Liver (tissue), 9 donors: ENCODE measurements around the gene PHETA1. TPM values are rescaled to one million over a fixed set of nuclear protein-coding genes. Genes with fewer than 3 reads are reported as not detected.

Source experiments
- DNase-seq: peaks from one replicate; pipeline ENCODE4 v3.0.0-alpha.2; 2017; ENCODE audit warnings: low spot score
- H3K27ac ChIP-seq, 2 donors: one replicate each; pipeline ENCODE4 v1.7.0; 2013; ENCODE audit warnings: inconsistent platforms in 2 of 2, low read length in 2 of 2, control low read depth in 1 of 2, low read depth in 1 of 2, mild to moderate bottlenecking in 1 of 2
- H3K27me3 ChIP-seq, 4 donors: one replicate each; pipeline versions ENCODE4 v1.6.1 to v1.7.0; 2013; ENCODE audit warnings: low read length in 3 of 4, inconsistent platforms in 1 of 4, mild to moderate bottlenecking in 1 of 4, moderate library complexity in 1 of 4; ENCODE audit not compliant: control insufficient read depth in 4 of 4, insufficient read depth in 4 of 4
- H3K36me3 ChIP-seq, 4 donors: one replicate each; pipeline versions ENCODE4 v1.6.1 to v1.7.0; 2013; ENCODE audit warnings: low read length in 3 of 4, mild to moderate bottlenecking in 3 of 4, low read depth in 1 of 4, moderate library complexity in 1 of 4; ENCODE audit not compliant: control insufficient read depth in 4 of 4, insufficient read depth in 3 of 4
- H3K4me1 ChIP-seq, 4 donors: one replicate each; pipeline versions ENCODE4 v1.6.1 to v1.7.0; 2013; ENCODE audit warnings: low read length in 3 of 4, mild to moderate bottlenecking in 3 of 4, moderate library complexity in 1 of 4; ENCODE audit not compliant: control insufficient read depth in 4 of 4, insufficient read depth in 4 of 4
- H3K4me3 ChIP-seq, 3 donors: one replicate each; pipeline versions ENCODE4 v1.6.1 to v1.7.0; 2013; ENCODE audit warnings: low read length in 3 of 3, control low read depth in 1 of 3, low read depth in 1 of 3, mild to moderate bottlenecking in 1 of 3
- H3K9ac ChIP-seq, 2 donors: one replicate each; pipeline ENCODE4 v1.7.0; 2013; ENCODE audit warnings: low read length in 2 of 2, mild to moderate bottlenecking in 2 of 2, moderate library complexity in 2 of 2, control low read depth in 1 of 2, low read depth in 1 of 2
- H3K9me3 ChIP-seq, 4 donors: one replicate each; pipeline versions ENCODE4 v1.6.1 to v1.7.0; 2013; ENCODE audit warnings: low read length in 3 of 4; ENCODE audit not compliant: control insufficient read depth in 4 of 4
- ATF3 ChIP-seq: IDR thresholded peaks from 2 replicates; pipeline ENCODE4 v1.6.1; 2016; ENCODE audit warnings: antibody characterized with exemption
- EGR1 ChIP-seq, 2 donors: IDR thresholded peaks; 2 replicates each; pipeline ENCODE4 v1.6.1; 2016 to 2018; ENCODE audit warnings: antibody characterized with exemption in 2 of 2, low read depth in 2 of 2
- FOXA1 ChIP-seq: IDR thresholded peaks from 2 replicates; pipeline ENCODE4 v1.6.1; 2016; ENCODE audit warnings: antibody characterized with exemption
- FOXA2 ChIP-seq: IDR thresholded peaks from 2 replicates; pipeline ENCODE4 v1.6.1; 2016; ENCODE audit warnings: antibody characterized with exemption
- GABPA ChIP-seq, 2 donors: IDR thresholded peaks in 1 of 2; conservative IDR thresholded peaks in 1 of 2; 2 replicates each; pipeline ENCODE4 v1.6.1; 2016; ENCODE audit warnings: antibody characterized with exemption in 2 of 2, mild to moderate bottlenecking in 1 of 2, moderate library complexity in 1 of 2
- HNF4A ChIP-seq, 2 donors: conservative IDR thresholded peaks; 2 replicates each; pipeline ENCODE4 v1.6.1; 2016; ENCODE audit warnings: antibody characterized with exemption in 2 of 2, mild to moderate bottlenecking in 2 of 2
- HNF4G ChIP-seq: IDR thresholded peaks from 2 replicates; pipeline ENCODE4 v1.6.1; 2016; ENCODE audit warnings: antibody characterized with exemption
- JUND ChIP-seq, 2 donors: IDR thresholded peaks; 2 replicates each; pipeline ENCODE4 v1.6.1; 2016; ENCODE audit warnings: antibody characterized with exemption in 2 of 2
- MAX ChIP-seq: IDR thresholded peaks from 2 replicates; pipeline ENCODE4 v1.6.1; 2016; ENCODE audit warnings: antibody characterized with exemption
- NR2F2 ChIP-seq: IDR thresholded peaks from 2 replicates; pipeline ENCODE4 v1.6.1; 2016; ENCODE audit warnings: antibody characterized with exemption
- RAD21 ChIP-seq, 2 donors: IDR thresholded peaks; 2 replicates each; pipeline ENCODE4 v1.6.1; 2016; ENCODE audit warnings: antibody characterized with exemption in 2 of 2, mild to moderate bottlenecking in 2 of 2
- REST ChIP-seq: IDR thresholded peaks from 2 replicates; pipeline ENCODE4 v1.6.1; 2016; ENCODE audit warnings: antibody characterized with exemption, mild to moderate bottlenecking
- RXRA ChIP-seq, 2 donors: IDR thresholded peaks; 2 replicates each; pipeline ENCODE4 v1.6.1; 2017 to 2018; ENCODE audit warnings: antibody characterized with exemption in 2 of 2, mild to moderate bottlenecking in 1 of 2
- SP1 ChIP-seq: IDR thresholded peaks from 2 replicates; pipeline ENCODE4 v1.6.1; 2018; ENCODE audit warnings: antibody characterized with exemption, mild to moderate bottlenecking
- TAF1 ChIP-seq: conservative IDR thresholded peaks from 2 replicates; pipeline ENCODE4 v1.6.1; 2016; ENCODE audit warnings: antibody characterized with exemption, mild to moderate bottlenecking
- YY1 ChIP-seq: IDR thresholded peaks from 2 replicates; pipeline ENCODE4 v1.6.1; 2016; ENCODE audit warnings: antibody characterized with exemption, mild to moderate bottlenecking
- ZBTB33 ChIP-seq: IDR thresholded peaks from 2 replicates; pipeline ENCODE4 v1.6.1; 2016; ENCODE audit warnings: antibody characterized with exemption
- WGBS: extraction: QIAGEN DNeasy Blood & Tissue Kit; methylation state at CpG from one replicate; pipeline ENCODE4 v1.1.7; 2013; 5-methylcytosine and 5-hydroxymethylcytosine counted together
- polyA plus RNA-seq, 2 donors: library from polyadenylated mRNA; stranded (reverse) in 1 of 2; unstranded in 1 of 2; fragments of 200-250 nt in 1 of 2; fragments of >200 nt in 1 of 2; fragmentation: Nextera tagmentation in 1 of 2; extraction: Ambion mirVana in 1 of 2; gene quantifications; one replicate each; pipeline versions ENCODE4 v1.2.1 to v1.2.3, GENCODE V29; 2013 to 2015
- total RNA-seq, 2 donors: library from RNA; depleted of rRNA; stranded (reverse); fragments of >200 nt; gene quantifications; one replicate each; pipeline ENCODE4 v1.2.3, GENCODE V29; 2014
- donor health status: healthy.
- donor health status: healthy.
- donor health status: healthy.
- donor health status: healthy.
- donor health status: healthy.

Gene PHETA1
- total and polyA plus RNA-seq, 4 donors: 2.4 to 5.7 (median 3.9) TPM

GRCh38 chr12:111321317-111321716, 47.6 kb downstream of the PHETA1 start:
- no peaks in the 10 kb centered on the region for H3K4me1 ChIP-seq
- no peaks in the 10 kb centered on the region for H3K27me3 ChIP-seq
- H3K27ac ChIP-seq: no peak overlapping the region
- TF ChIP-seq RXRA (IDR thresholded peaks at IDR 0.05) (no peak), YY1 (no peak), ZBTB33 (no peak), TAF1 (no peak), SP1 (no peak), NR2F2 (no peak), ATF3 (no peak), FOXA2 (no peak)
- WGBS: 90% methylated on average over 5 of the region's 5 CpGs
- no peaks in the 10 kb centered on the region for H3K9me3 ChIP-seq
- no peak for DNase-seq
- no peak overlapping the region for H3K9ac ChIP-seq
- H3K36me3 ChIP-seq: peaks cover 9 to 50% (median 24%) of the 10 kb centered on the region in 4 donors
- H3K4me3 ChIP-seq: no peak overlapping the region

GRCh38 chr12:111320258-111321050, 48.4 kb downstream of the PHETA1 start:
- Histone ChIP-seq H3K27me3 (no peaks in the 10 kb centered on the region), H3K4me1 (no peaks in the 10 kb centered on the region), H3K27ac (no peak overlapping the region), H3K9me3 (no peaks in the 10 kb centered on the region), H3K4me3 (no peak overlapping the region), H3K36me3 (peaks cover 9 to 54% (median 26%) of the 10 kb centered on the region in 4 donors), H3K9ac (no peak overlapping the region)
- DNase-seq: no peak
- TF ChIP-seq RAD21 (IDR thresholded peaks at IDR 0.05) (no peak), GABPA (IDR thresholded peaks at IDR 0.05 in 1 of 2, conservative IDR thresholded peaks at IDR 0.05 in 1 of 2) (no peak), FOXA1 (no peak), YY1 (no peak), NR2F2 (no peak), ATF3 (no peak), MAX (no peak), EGR1 (IDR thresholded peaks at IDR 0.05; ENCODE audit: low read depth in 2 of 2) (no peak), FOXA2 (no peak), HNF4G (no peak), REST (no peak), JUND (IDR thresholded peaks at IDR 0.05) (no peak), RXRA (IDR thresholded peaks at IDR 0.05) (no peak), HNF4A (conservative IDR thresholded peaks at IDR 0.05) (no peak)
- WGBS: 97% methylated on average over 67 of the region's 67 CpGs
